OCI-LY1 (cell line): Measurements from ENCODE around the gene PYCR2.

Source experiments
- H2AFZ ChIP-seq: fragments of 200-600 bp; sonication (generic), shearing (Covaris generic); 2 replicates; pipeline ENCODE4 v1.6.0; 2014; ENCODE audit warnings: antibody characterized with exemption, mild to moderate bottlenecking, low read length
- H3F3A ChIP-seq: fragments of 200-600 bp; sonication (generic), shearing (Covaris generic); 2 replicates; pipeline ENCODE4 v1.6.0; 2014; ENCODE audit warnings: mild to moderate bottlenecking, antibody characterized with exemption, low read length, moderate library complexity; ENCODE audit not compliant: insufficient read depth
- H3K27ac ChIP-seq: fragments of 200-600 bp; sonication (generic); 2 replicates; pipeline ENCODE4 v1.5.1; 2014; ENCODE audit warnings: low read length, mixed run types, mild to moderate bottlenecking, low read depth; ENCODE audit not compliant: poor library complexity, severe bottlenecking
- H3K27me3 ChIP-seq: fragments of 200-600 bp; sonication (generic); 2 replicates; pipeline ENCODE4 v1.6.0; 2014; ENCODE audit warnings: antibody characterized with exemption, mild to moderate bottlenecking, low read length, moderate library complexity; ENCODE audit not compliant: insufficient read depth
- H3K36me3 ChIP-seq: fragments of 200-600 bp; sonication (generic); 2 replicates; pipeline ENCODE4 v1.6.1; 2014; ENCODE audit warnings: mild to moderate bottlenecking, antibody characterized with exemption, low read length, moderate library complexity, mixed read lengths; ENCODE audit not compliant: insufficient read depth
- H3K4me1 ChIP-seq: fragments of 200-600 bp; sonication (generic); 2 replicates; pipeline ENCODE4 v1.5.1; 2014; ENCODE audit warnings: mild to moderate bottlenecking, low read length, moderate library complexity; ENCODE audit not compliant: insufficient read depth, severe bottlenecking
- H3K4me2 ChIP-seq: fragments of 200-600 bp; sonication (generic), shearing (Covaris generic); 2 replicates; pipeline ENCODE4 v1.6.1; 2014; ENCODE audit warnings: low read length
- H3K4me3 ChIP-seq: fragments of 200-600 bp; sonication (generic); 2 replicates; pipeline ENCODE4 v1.5.1; 2014; ENCODE audit warnings: low read length, low read depth, mild to moderate bottlenecking, mixed read lengths; ENCODE audit not compliant: poor library complexity, severe bottlenecking
- H3K79me2 ChIP-seq: fragments of 200-600 bp; shearing (Covaris generic); 2 replicates; pipeline ENCODE4 v1.6.1; 2016; ENCODE audit warnings: mixed run types, low read length, mixed read lengths; ENCODE audit not compliant: insufficient read depth
- H3K9ac ChIP-seq: fragments of 200-600 bp; sonication (generic), shearing (Covaris generic); 2 replicates; pipeline ENCODE4 v1.6.1; 2014; ENCODE audit warnings: mild to moderate bottlenecking, low read length, mixed read lengths
- H3K9me2 ChIP-seq: fragments of 200-600 bp; sonication (generic), shearing (Covaris generic); 2 replicates; pipeline ENCODE4 v1.6.1; 2014; ENCODE audit warnings: low read depth, mild to moderate bottlenecking, low read length, mixed read lengths
- H3K9me3 ChIP-seq: fragments of 200-600 bp; shearing (Covaris generic); 2 replicates; pipeline ENCODE4 v1.6.1; 2014; ENCODE audit warnings: low read length, mixed read lengths
- H4K20me1 ChIP-seq: fragments of 200-600 bp; sonication (generic), shearing (Covaris generic); 2 replicates; pipeline ENCODE4 v1.6.0; 2016; ENCODE audit warnings: mild to moderate bottlenecking, low read length; ENCODE audit not compliant: insufficient read depth
- CTCF ChIP-seq: fragments of 200-600 bp; sonication (generic), shearing (Covaris generic); IDR thresholded peaks from 2 replicates; pipeline ENCODE4 v1.5.1; 2017; ENCODE audit warnings: mild to moderate bottlenecking, antibody characterized with exemption, low read length, moderate library complexity, mixed read lengths
- EZH2 ChIP-seq: fragments of 200-600 bp; sonication (generic), shearing (Covaris generic); IDR thresholded peaks from 2 replicates; pipeline ENCODE4 v1.8.0; 2017; ENCODE audit warnings: borderline replicate concordance, mixed run types, mild to moderate bottlenecking, antibody characterized with exemption, low read length, moderate library complexity, mixed read lengths

The PYCR2 gene

GRCh38 chr1:225907341-225907740 is 16.7 kb downstream of the PYCR2 start:
- H3K9ac ChIP-seq, result no peak overlapping the region
- H4K20me1 ChIP-seq, result no peaks in the 10 kb centered on the region
- H3K27me3 ChIP-seq, result no peaks in the 10 kb centered on the region
- no peak overlapping the region for H2AFZ ChIP-seq
- H3K36me3 ChIP-seq, result no peaks in the 10 kb centered on the region
- no peaks in the 10 kb centered on the region for H3F3A ChIP-seq
- TF ChIP-seq CTCF (no peak), EZH2 (no peak)
- H3K9me2 ChIP-seq, result no peaks in the 10 kb centered on the region
- no peak overlapping the region for H3K27ac ChIP-seq
- no peaks in the 10 kb centered on the region for H3K9me3 ChIP-seq
- peaks cover 35% of the 10 kb centered on the region for H3K4me1 ChIP-seq
- H3K79me2 ChIP-seq, result no peaks in the 10 kb centered on the region
- H3K4me2 ChIP-seq, result no peak overlapping the region
- no peak overlapping the region for H3K4me3 ChIP-seq

- no peaks in the 10 kb centered on the region for H3K27me3 ChIP-seq
- no peaks in the 10 kb centered on the region for H3K9me3 ChIP-seq
- H3K27ac ChIP-seq, result no peak overlapping the region
- no peak overlapping the region for H3K4me3 ChIP-seq
- H3K4me2 ChIP-seq, result no peak overlapping the region
- H4K20me1 ChIP-seq, result no peaks in the 10 kb centered on the region
- TF ChIP-seq EZH2 (no peak), CTCF (no peak)
- no peaks in the 10 kb centered on the region for H3F3A ChIP-seq
- no peaks in the 10 kb centered on the region for H3K79me2 ChIP-seq
- H3K9ac ChIP-seq, result no peak overlapping the region
- no peak overlapping the region for H2AFZ ChIP-seq
- H3K36me3 ChIP-seq, result no peaks in the 10 kb centered on the region
- H3K9me2 ChIP-seq, result no peaks in the 10 kb centered on the region
- H3K4me1 ChIP-seq, result peaks cover 30% of the 10 kb centered on the region
Measured at GRCh38 chr1:225906467-225906866, 17.6 kb downstream of the PYCR2 start.

- TF ChIP-seq CTCF (no peak), EZH2 (no peak)
- no peak overlapping the region for H3K9ac ChIP-seq
- H2AFZ ChIP-seq, result no peak overlapping the region
- H3K27ac ChIP-seq, result no peak overlapping the region
- H3F3A ChIP-seq, result no peaks in the 10 kb centered on the region
- peaks cover 9% of the 10 kb centered on the region for H3K4me1 ChIP-seq
- H3K36me3 ChIP-seq, result no peaks in the 10 kb centered on the region
- no peaks in the 10 kb centered on the region for H3K9me3 ChIP-seq
- no peak overlapping the region for H3K4me3 ChIP-seq
- no peaks in the 10 kb centered on the region for H3K79me2 ChIP-seq
- no peaks in the 10 kb centered on the region for H3K9me2 ChIP-seq
- H4K20me1 ChIP-seq, result no peaks in the 10 kb centered on the region
- no peaks in the 10 kb centered on the region for H3K27me3 ChIP-seq
- H3K4me2 ChIP-seq, result no peak overlapping the region
Measured at GRCh38 chr1:225903623-225904022, 20.4 kb downstream of the PYCR2 start.
